PC-3 (cell line): Measurements from ENCODE around the gene NKAIN2. TPM values are rescaled to one million over a fixed set of nuclear protein-coding genes. Genes with fewer than 3 reads are reported as not detected.
"Not testable (repeated sequence)": the region's sequence is repeated elsewhere in the genome, so short reads cannot be mapped to it uniquely, and the experiment has no call there.

Source experiments
- ATAC-seq: fragments of 200-7000 bp; cut with Tn5 transposase; 2 replicates; pipeline ENCODE4 v1.9.1; 2020; ENCODE audit warnings: mild to moderate bottlenecking, moderate library complexity
- BruUV-seq: library from RNA; stranded (reverse); fragments of 400-500 nt; replicated peaks from 2 replicates; lab custom pipeline; 2021; lab: Mats Ljungman, UMichigan
- CTCF ChIA-PET: fragments of 300-600 bp; sonication (Branson Sonifier 250); formaldehyde crosslinking; loops from one replicate; lab custom pipeline; 2022; ENCODE audit warnings: antibody characterized with exemption; lab: Charles Lee
- POLR2A ChIA-PET: fragments of 300-600 bp; sonication (Branson Sonifier 250); formaldehyde crosslinking; loops from one replicate; lab custom pipeline; 2022; ENCODE audit warnings: antibody characterized with exemption; ENCODE audit not compliant: unreplicated experiment; lab: Charles Lee
- DNase-seq: peaks from one replicate; pipeline ENCODE4 v3.0.0-alpha.2; 2015
- H2AFZ ChIP-seq: fragments of 300-600 bp; sonication (generic); 2 replicates; pipeline ENCODE4 v1.6.0; 2016; ENCODE audit warnings: antibody characterized with exemption, low read length
- H3F3A ChIP-seq: fragments of 300-600 bp; sonication (generic); one replicate; pipeline ENCODE4 v1.6.0; 2017; ENCODE audit warnings: antibody characterized with exemption, low read length, control low read depth, mild to moderate bottlenecking; ENCODE audit not compliant: unreplicated experiment
- H3K27ac ChIP-seq: fragments of 300-600 bp; sonication (generic); 2 replicates; pipeline ENCODE4 v1.5.1; 2016; ENCODE audit warnings: mild to moderate bottlenecking, low read length
- H3K27me3 ChIP-seq: fragments of 300-600 bp; sonication (generic); 2 replicates; pipeline ENCODE4 v1.6.1; 2016; ENCODE audit warnings: low read length, mixed read lengths
- H3K36me3 ChIP-seq: fragments of 300-600 bp; sonication (generic); 2 replicates; pipeline ENCODE4 v1.6.1; 2016; ENCODE audit warnings: low read depth, mixed run types, low read length, mixed read lengths
- H3K4me1 ChIP-seq: fragments of 300-600 bp; sonication (generic); 2 replicates; pipeline ENCODE4 v1.5.1; 2016; ENCODE audit warnings: low read length; ENCODE audit not compliant: insufficient read depth
- H3K4me2 ChIP-seq: fragments of 300-600 bp; sonication (generic); 2 replicates; pipeline ENCODE4 v1.6.0; 2016; ENCODE audit warnings: low read length
- H3K4me3 ChIP-seq: fragments of 300-600 bp; sonication (generic); 2 replicates; pipeline ENCODE4 v1.5.1; 2016; ENCODE audit warnings: mild to moderate bottlenecking, low read length, mixed read lengths
- H3K79me2 ChIP-seq: fragments of 300-600 bp; sonication (generic); 2 replicates; pipeline ENCODE4 v1.6.1; 2017; ENCODE audit warnings: low read length, mixed read lengths
- H3K9ac ChIP-seq: fragments of 300-600 bp; sonication (generic); 2 replicates; pipeline ENCODE4 v1.6.0; 2016; ENCODE audit warnings: mild to moderate bottlenecking, low read length
- H3K9me2 ChIP-seq: fragments of 300-600 bp; sonication (generic); replicated peaks from 2 replicates; pipeline ENCODE4 v1.6.1; 2016; ENCODE audit warnings: mixed run types, low read length, mixed read lengths
- H3K9me3 ChIP-seq: fragments of 300-600 bp; sonication (generic); 2 replicates; pipeline ENCODE4 v1.6.1; 2016; ENCODE audit warnings: low read length, mixed read lengths
- H4K20me1 ChIP-seq: fragments of 300-600 bp; sonication (generic); 2 replicates; pipeline ENCODE4 v1.6.1; 2016; ENCODE audit warnings: low read length, mixed read lengths
- CTCF ChIP-seq: fragments of 300-600 bp; sonication (generic); conservative IDR thresholded peaks from 2 replicates; pipeline ENCODE4 v1.5.1; 2017; ENCODE audit warnings: antibody characterized with exemption, low read depth, mild to moderate bottlenecking, low read length
- EZH2 ChIP-seq: fragments of 300-600 bp; sonication (generic); IDR thresholded peaks from one replicate; pipeline ENCODE4 v1.6.1; 2017; ENCODE audit warnings: antibody characterized with exemption, mild to moderate bottlenecking, low read length; ENCODE audit not compliant: unreplicated experiment
- EZH2phosphoT487 ChIP-seq: fragments of 300-600 bp; sonication (generic); IDR thresholded peaks from 2 replicates; pipeline ENCODE4 v1.6.1; 2018; ENCODE audit warnings: mild to moderate bottlenecking, antibody characterized with exemption, low read length, borderline replicate concordance
- intact Hi-C: fragments of 100-400 bp; cut with micrococcal nuclease; formaldehyde crosslinking; loops from 2 replicates; pipeline ENCODE4 v1.9.0; 2023
- total RNA-seq: library from RNA; depleted of rRNA; stranded (reverse); fragments of >200 nt; gene quantifications from 2 replicates; pipeline ENCODE4 v1.2.3, GENCODE V29; 2014

Gene NKAIN2
- total RNA-seq, 1 experiment from 2014 or later: not detected

GRCh38 chr6:123913863-123914262 lies 110.2 kb downstream of the NKAIN2 start:
- TF ChIP-seq CTCF (no peak), EZH2 (no peak), EZH2phosphoT487 (no peak)
- H3K4me1 ChIP-seq: no peaks in the 10 kb centered on the region
- no peaks in the 10 kb centered on the region for H3F3A ChIP-seq
- H3K27me3 ChIP-seq: no peaks in the 10 kb centered on the region
- no peaks in the 10 kb centered on the region for H3K36me3 ChIP-seq
- H3K9ac ChIP-seq: no peak overlapping the region
- DNase-seq (no peak), ATAC-seq (no peak)
- H3K4me3 ChIP-seq: no peak overlapping the region
- no peak overlapping the region for H3K27ac ChIP-seq
- CTCF ChIA-PET: no interaction called here
- no peak overlapping the region for H3K4me2 ChIP-seq
- no peaks in the 10 kb centered on the region for H3K9me2 ChIP-seq
- no peak overlapping the region for H2AFZ ChIP-seq
- POLR2A ChIA-PET: no interaction called here
- no peaks in the 10 kb centered on the region for H3K9me3 ChIP-seq
- intact Hi-C loops: no loop called here
- H3K79me2 ChIP-seq: no peaks in the 10 kb centered on the region
- BruUV-seq: no TSS peak
- H4K20me1 ChIP-seq: no peaks in the 10 kb centered on the region

- intact Hi-C loops, POLR2A ChIA-PET, H4K20me1 ChIP-seq, H3F3A ChIP-seq, H2AFZ ChIP-seq, H3K27ac ChIP-seq, H3K9me2 ChIP-seq, DNase-seq, ATAC-seq, H3K9ac ChIP-seq, H3K79me2 ChIP-seq, H3K4me3 ChIP-seq, H3K9me3 ChIP-seq, BruUV-seq, H3K4me2 ChIP-seq, H3K27me3 ChIP-seq, CTCF ChIA-PET, H3K4me1 ChIP-seq, H3K36me3 ChIP-seq: not testable (repeated sequence)
Measured at GRCh38 chr6:123923379-123923778, 119.7 kb downstream of the NKAIN2 start.

- CTCF ChIA-PET: no interaction called here
- ATAC-seq: no peak
- H3K4me3 ChIP-seq: no peak overlapping the region
Measured at GRCh38 chr6:123925350-123925749, 121.7 kb downstream of the NKAIN2 start.

More at GRCh38 chr6:123925350-123925749, 121.7 kb downstream of the NKAIN2 start:
- no TSS peak for BruUV-seq
- Histone ChIP-seq H3K27ac (no peak overlapping the region), H3K4me2 (no peak overlapping the region), H3K27me3 (no peaks in the 10 kb centered on the region), H3K4me1 (no peaks in the 10 kb centered on the region), H3K9me3 (no peaks in the 10 kb centered on the region), H3K9ac (no peak overlapping the region), H3K9me2 (no peaks in the 10 kb centered on the region), H3F3A (no peaks in the 10 kb centered on the region), H4K20me1 (no peaks in the 10 kb centered on the region), H3K79me2 (no peaks in the 10 kb centered on the region), H2AFZ (no peak overlapping the region), H3K36me3 (no peaks in the 10 kb centered on the region)
- TF ChIP-seq EZH2 (no peak), CTCF (no peak), EZH2phosphoT487 (no peak)
- intact Hi-C loops: no loop called here
- POLR2A ChIA-PET: interaction anchor here (0.8 kb wide), 1 partner anchor 259 kb away, joined by 3 read pairs; no protein-coding TSS in a partner anchor
- no peak for DNase-seq
